ENCODE data around the gene BSND.

Gene BSND

GRCh38 chr1:54975356-54976108 lies 23.2 kb upstream of the BSND start:
- no peak overlapping the region for H3K4me3 ChIP-seq (ENCODE audit: low read depth, low read length)
- no peak for TF ChIP-seq CTCF (IDR thresholded peaks at IDR 0.05; ENCODE audit: low read depth, low read length, missing control alignments)
- DNase-seq (ENCODE audit: low read depth): no peak

DNA sequence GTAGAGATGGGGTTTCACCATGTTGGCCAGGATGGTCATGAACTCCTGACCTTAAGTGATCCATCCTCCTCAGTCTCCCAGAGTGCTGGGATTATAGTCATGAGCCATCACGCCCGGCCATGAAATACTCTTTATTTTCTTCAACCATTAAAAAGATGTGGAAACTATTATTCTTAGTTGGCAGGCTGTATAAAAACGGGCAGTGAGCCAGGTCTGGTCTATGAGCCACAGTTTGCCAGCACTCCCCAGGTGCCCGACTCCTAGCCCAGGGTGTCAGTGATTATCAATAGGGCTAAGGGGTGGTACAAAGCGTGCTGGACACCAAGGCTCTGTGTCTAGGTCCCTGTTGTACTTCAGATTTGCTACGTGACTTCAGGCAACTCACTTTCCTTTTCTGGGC lies 22.0 kb upstream of the BSND start:
- no peak for TF ChIP-seq CTCF (IDR thresholded peaks at IDR 0.05; ENCODE audit: low read depth, low read length, missing control alignments)
- H3K4me3 ChIP-seq (ENCODE audit: low read depth, low read length): no peak overlapping the region
- DNase-seq (ENCODE audit: low read depth): no peak

DNA sequence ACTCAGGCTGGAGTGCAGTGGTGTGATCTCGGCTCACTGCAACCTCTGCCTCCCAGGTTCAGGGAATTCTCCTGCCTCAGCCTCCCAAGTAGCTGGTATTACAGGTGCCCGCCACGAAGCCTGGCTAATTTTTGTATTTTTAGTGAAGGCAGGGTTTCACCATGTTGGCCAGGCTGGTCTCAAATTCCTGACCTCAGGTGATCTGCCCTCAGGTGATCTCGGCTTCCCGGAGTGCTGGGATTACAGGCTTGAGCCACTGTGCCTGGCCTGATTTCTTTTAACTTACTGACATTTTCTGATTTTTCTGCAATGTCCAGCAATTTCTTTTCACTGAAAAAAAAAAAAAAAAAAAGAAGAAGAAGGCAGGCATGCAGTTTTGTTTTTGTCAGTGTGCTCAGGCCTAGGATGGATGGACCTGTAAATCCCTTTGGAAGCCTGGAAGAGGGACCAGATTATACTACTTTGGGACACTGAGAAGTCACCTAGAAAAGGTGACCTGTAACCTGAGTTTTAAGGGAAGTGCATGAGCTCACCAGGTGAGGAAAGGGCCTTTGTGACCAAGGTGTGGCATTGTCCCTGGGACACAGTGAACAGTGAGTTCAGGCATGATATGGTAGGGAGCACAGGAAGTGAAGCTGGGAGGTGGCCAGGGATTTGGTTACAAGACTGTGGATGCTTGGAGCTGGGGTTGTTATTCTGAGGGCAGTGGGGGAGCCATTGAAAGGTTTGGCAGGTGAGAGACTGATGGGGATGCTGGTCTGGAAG lies 21.0 kb upstream of the BSND start:
- TF ChIP-seq CTCF (IDR thresholded peaks at IDR 0.05; ENCODE audit: low read depth, low read length, missing control alignments): no peak
- no peak overlapping the region for H3K4me3 ChIP-seq (ENCODE audit: low read depth, low read length)
- DNase-seq (ENCODE audit: low read depth): no peak

DNA sequence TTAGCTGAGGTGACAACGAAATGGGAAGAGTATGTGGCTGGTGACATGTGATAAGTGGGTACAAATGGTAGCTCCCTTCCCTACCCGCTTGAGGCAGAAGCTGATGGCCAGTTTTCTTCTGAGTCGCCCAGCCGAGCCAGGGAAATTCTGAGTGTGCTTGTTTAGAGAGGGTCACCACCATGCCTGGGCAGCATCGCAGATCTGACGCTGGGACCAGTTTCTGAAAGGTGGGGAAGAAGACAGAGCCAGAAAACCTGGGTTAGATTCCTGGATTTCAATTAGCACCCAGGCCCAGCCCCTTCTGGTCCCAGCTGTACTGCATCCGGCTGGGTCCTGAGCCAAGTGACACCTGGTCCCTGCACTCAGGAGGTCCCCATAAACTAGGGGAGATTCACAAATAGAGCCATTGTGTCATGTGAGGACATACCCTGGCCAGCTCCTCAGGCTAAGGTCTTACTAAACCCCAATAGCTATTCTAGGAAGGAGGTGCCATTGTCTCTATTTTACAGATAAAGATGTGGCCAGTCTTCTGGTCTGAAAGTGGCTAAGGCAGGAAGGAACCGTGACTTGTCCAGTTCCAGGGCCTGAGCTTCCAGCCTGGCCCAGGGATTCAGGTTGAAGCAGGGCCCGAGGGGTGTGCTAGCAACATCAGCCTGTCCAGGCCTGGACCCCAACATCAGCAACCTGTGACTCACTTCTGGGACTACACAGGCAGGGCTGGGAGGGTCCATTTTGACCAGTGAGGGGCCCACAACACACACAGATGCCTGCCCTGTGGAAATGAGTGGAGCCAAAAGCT lies 20.0 kb upstream of the BSND start:
- TF ChIP-seq CTCF (IDR thresholded peaks at IDR 0.05; ENCODE audit: low read depth, low read length, missing control alignments): no peak
- DNase-seq (ENCODE audit: low read depth): no peak
- H3K4me3 ChIP-seq (ENCODE audit: low read depth, low read length): no peak overlapping the region

- TF ChIP-seq CTCF (IDR thresholded peaks at IDR 0.05; ENCODE audit: low read depth, low read length, missing control alignments): no peak
Measured at GRCh38 chr1:54979327-54979891, 19.3 kb upstream of the BSND start.

DNA sequence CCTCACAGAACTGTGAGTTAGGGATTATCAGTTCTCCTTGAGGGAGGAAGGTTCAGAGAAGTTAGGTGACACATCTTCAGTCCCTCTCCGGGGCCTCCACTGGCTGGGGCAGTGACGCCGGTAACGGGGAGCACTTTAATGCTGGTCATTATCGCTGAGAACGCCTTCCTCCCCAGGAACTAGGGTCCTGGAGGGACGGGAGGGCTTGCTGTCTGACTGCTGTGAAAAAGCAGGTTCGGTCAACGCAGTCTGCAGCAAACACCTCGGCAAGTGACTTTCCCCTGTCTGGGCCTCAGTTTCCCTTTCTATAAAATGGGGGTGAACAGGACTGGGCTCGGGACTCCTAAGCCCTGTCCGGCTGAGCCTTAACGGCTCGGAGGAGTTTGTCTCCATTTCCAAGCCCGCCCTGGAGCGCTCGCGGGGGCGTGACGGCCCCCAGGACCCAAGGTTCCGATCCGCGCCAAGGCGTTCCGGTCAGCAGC lies 18.6 kb upstream of the BSND start:
- no peak overlapping the region for H3K4me3 ChIP-seq (ENCODE audit: low read depth, low read length)
- no peak for DNase-seq (ENCODE audit: low read depth)

More at GRCh38 chr1:54979327-54979891, 19.3 kb upstream of the BSND start:
- DNase-seq (ENCODE audit: low read depth): no peak
- H3K4me3 ChIP-seq (ENCODE audit: low read depth, low read length): no peak overlapping the region

More for the DNA sequence above, 18.6 kb upstream of the BSND start:
- TF ChIP-seq CTCF (IDR thresholded peaks at IDR 0.05; ENCODE audit: low read depth, low read length, missing control alignments): no peak
